Thyroid gland (tissue), 4 donors: ENCODE measurements around the gene ZC3H7B. TPM values are rescaled to one million over a fixed set of nuclear protein-coding genes. Genes with fewer than 3 reads are reported as not detected.

Source experiments
- DNase-seq, 2 donors: peaks; one replicate each; pipeline ENCODE4 v3.0.0-alpha.2; 2019
- H3K27ac ChIP-seq, 3 donors: fragments of 200-600 bp; sonication (generic); 1 replicate in 2 of 3; 2 replicates in 1 of 3; pipeline ENCODE4 v1.5.1; 2016 to 2019; ENCODE audit warnings: mild to moderate bottlenecking in 1 of 3, moderate library complexity in 1 of 3
- H3K27me3 ChIP-seq: fragments of 200-600 bp; sonication (generic); one replicate; pipeline ENCODE4 v1.5.1; 2019
- H3K36me3 ChIP-seq, 2 donors: fragments of 200-600 bp; sonication (generic); one replicate each; pipeline ENCODE4 v1.5.1; 2016 to 2019
- H3K4me1 ChIP-seq, 2 donors: fragments of 200-600 bp; sonication (generic); one replicate each; pipeline ENCODE4 v1.5.1; 2017 to 2019
- H3K4me3 ChIP-seq, 3 donors: fragments of 200-600 bp; sonication (generic); replicated peaks in 1 of 3; 1 replicate in 2 of 3; 2 replicates in 1 of 3; pipeline ENCODE4 v1.5.1; 2016; ENCODE audit warnings: mild to moderate bottlenecking in 1 of 3
- H3K9me3 ChIP-seq: fragments of 200-600 bp; sonication (generic); one replicate; pipeline ENCODE4 v1.5.1; 2017
- CTCF ChIP-seq, 6 experiments: fragments of 200-600 bp in 3 of 6; fragments of 450-650 bp in 3 of 6; sonication (generic) in 3 of 6; IDR thresholded peaks; one replicate each; pipeline ENCODE4 v1.5.1; 2016 to 2019; ENCODE audit warnings: antibody characterized with exemption in 6 of 6, mild to moderate bottlenecking in 2 of 6, inconsistent platforms in 1 of 6, moderate library complexity in 1 of 6
- POLR2A ChIP-seq, 2 donors: fragments of 450-650 bp; IDR thresholded peaks; one replicate each; pipeline ENCODE4 v1.6.1; 2017; ENCODE audit warnings: antibody characterized with exemption in 2 of 2, mild to moderate bottlenecking in 2 of 2, moderate library complexity in 1 of 2
- WGBS, 2 donors: methylation state at CpG; one replicate each; pipeline ENCODE4 v1.1.5; 2017; 5-methylcytosine and 5-hydroxymethylcytosine counted together
- intact Hi-C: fragments of 100-400 bp; cut with DNase I; formaldehyde crosslinking; loops from one replicate; pipeline ENCODE4 v1.15.1; 2023
- total RNA-seq, 4 donors: library from RNA; depleted of rRNA; stranded (reverse); fragments of >200 nt; gene quantifications; one replicate each; pipeline ENCODE4 v1.2.3, GENCODE V29; 2016

The ZC3H7B gene
- total RNA-seq, 4 donors from 2014 or later: 77.7 to 100 (median 88.7) TPM

- no peak overlapping the region for H3K4me3 ChIP-seq
- DNase-seq: no peak
- no peaks in the 10 kb centered on the region for H3K9me3 ChIP-seq
- H3K36me3 ChIP-seq: peaks cover 77 to 79% of the 10 kb centered on the region in 2 donors
- no peak overlapping the region for H3K27ac ChIP-seq
- 86 to 87% methylated on average over 9 to 10 of the region's 10 CpGs for WGBS, 2 donors
- H3K4me1 ChIP-seq: no peaks in the 10 kb centered on the region
- intact Hi-C loops: no loop called here
- TF ChIP-seq POLR2A (IDR thresholded peaks at IDR 0.05): no peak
- TF ChIP-seq CTCF (IDR thresholded peaks at IDR 0.05): no peak
- no peaks in the 10 kb centered on the region for H3K27me3 ChIP-seq
Measured at GRCh38 chr22:41353862-41354575, 52.7 kb downstream of the ZC3H7B start.

- H3K36me3 ChIP-seq: peaks cover 67 to 69% of the 10 kb centered on the region in 2 donors
- H3K27ac ChIP-seq: no peak overlapping the region
- TF ChIP-seq POLR2A (IDR thresholded peaks at IDR 0.05) (no peak), CTCF (IDR thresholded peaks at IDR 0.05) (no peak)
- no peak overlapping the region for H3K4me3 ChIP-seq
- H3K9me3 ChIP-seq: no peaks in the 10 kb centered on the region
- no peaks in the 10 kb centered on the region for H3K27me3 ChIP-seq
- 88 to 89% methylated on average over 9 to 10 of the region's 10 CpGs for WGBS, 2 donors
- H3K4me1 ChIP-seq: peaks cover 5% of the 10 kb centered on the region in 2 donors
- DNase-seq: no peak
- intact Hi-C loops: no loop called here
Measured at GRCh38 chr22:41354979-41355378, 53.7 kb downstream of the ZC3H7B start.

- H3K27me3 ChIP-seq: no peaks in the 10 kb centered on the region
- intact Hi-C loops: no loop called here
- no peak overlapping the region for H3K27ac ChIP-seq
- no peaks in the 10 kb centered on the region for H3K9me3 ChIP-seq
- WGBS, 2 donors: 95 to 98% methylated on average over 14 to 15 of the region's 17 CpGs
- H3K4me3 ChIP-seq: no peak overlapping the region
- no peak for DNase-seq
- TF ChIP-seq CTCF (IDR thresholded peaks at IDR 0.05) (no peak), POLR2A (IDR thresholded peaks at IDR 0.05) (no peak)
- peaks cover 63% of the 10 kb centered on the region in 2 donors for H3K36me3 ChIP-seq
- peaks cover 5 to 11% of the 10 kb centered on the region in 2 donors for H3K4me1 ChIP-seq
Measured at GRCh38 chr22:41355895-41356294, 54.6 kb downstream of the ZC3H7B start.

- no peak overlapping the region for H3K27ac ChIP-seq
- 91 to 96% methylated on average over 11 to 22 of the region's 25 CpGs for WGBS, 2 donors
- H3K27me3 ChIP-seq: no peaks in the 10 kb centered on the region
- H3K36me3 ChIP-seq: peaks cover 57 to 59% of the 10 kb centered on the region in 2 donors
- intact Hi-C loops: no loop called here
- peaks cover 5 to 11% of the 10 kb centered on the region in 2 donors for H3K4me1 ChIP-seq
- H3K4me3 ChIP-seq: no peak overlapping the region
- H3K9me3 ChIP-seq: no peaks in the 10 kb centered on the region
- TF ChIP-seq CTCF (IDR thresholded peaks at IDR 0.05): no peak
- no peak for TF ChIP-seq POLR2A (IDR thresholded peaks at IDR 0.05)
- no peak for DNase-seq
Measured at GRCh38 chr22:41356430-41357028, 55.2 kb downstream of the ZC3H7B start.

GRCh38 chr22:41357191-41357590 lies 55.9 kb downstream of the ZC3H7B start:
- 92 to 93% methylated on average over 8 to 13 of the region's 16 CpGs for WGBS, 2 donors
- no peak for TF ChIP-seq CTCF (IDR thresholded peaks at IDR 0.05)
- TF ChIP-seq POLR2A (IDR thresholded peaks at IDR 0.05): no peak
- Histone ChIP-seq H3K4me3 (no peak overlapping the region), H3K27me3 (no peaks in the 10 kb centered on the region), H3K36me3 (peaks cover 53 to 55% of the 10 kb centered on the region in 2 donors), H3K9me3 (no peaks in the 10 kb centered on the region), H3K4me1 (peaks cover 5 to 11% of the 10 kb centered on the region in 2 donors), H3K27ac (no peak overlapping the region)
- no peak for DNase-seq
- intact Hi-C loops: no loop called here
